Left lung (tissue), 14 donors: ENCODE data around the gene SIN3B. TPM values are rescaled to one million over a fixed set of nuclear protein-coding genes. Genes with fewer than 3 reads are reported as not detected.

ENCODE experiments used
- ATAC-seq: fragments of 200-7000 bp; cut with Tn5 transposase; one replicate; pipeline ENCODE4 v1.9.1; 2020; ENCODE audit warnings: moderate library complexity
- DNase-seq, 4 donors: peaks; one replicate each; pipeline ENCODE4 v3.0.0-alpha.2; 2013 to 2020
- H3K27ac ChIP-seq, 2 donors: fragments of 200-600 bp; sonication (generic) in 1 of 2; one replicate each; pipeline versions ENCODE4 v1.5.0 to v1.8.0; 2020 to 2021
- H3K27me3 ChIP-seq, 2 donors: fragments of 200-600 bp; sonication (generic) in 1 of 2; one replicate each; pipeline versions ENCODE4 v1.5.0 to v1.8.0; 2020 to 2021
- H3K36me3 ChIP-seq, 2 donors: fragments of 200-600 bp; sonication (generic) in 1 of 2; one replicate each; pipeline versions ENCODE4 v1.5.0 to v1.8.0; 2020 to 2021
- H3K4me1 ChIP-seq, 2 donors: fragments of 200-600 bp; one replicate each; pipeline ENCODE4 v1.8.0; 2021
- H3K4me3 ChIP-seq, 2 donors: fragments of 200-600 bp; sonication (generic) in 1 of 2; one replicate each; pipeline versions ENCODE4 v1.5.0 to v1.8.0; 2020 to 2021; ENCODE audit warnings: mild to moderate bottlenecking in 1 of 2
- H3K9me3 ChIP-seq, 2 donors: fragments of 200-600 bp; sonication (generic) in 1 of 2; one replicate each; pipeline versions ENCODE4 v1.5.0 to v1.8.0; 2020 to 2021
- intact Hi-C, 2 donors: fragments of 100-400 bp; cut with DNase I; formaldehyde crosslinking; loops; one replicate each; pipeline versions ENCODE4 v1.11.2 to v1.14.2; 2022
- long read RNA-seq, 12 donors: library from polyadenylated mRNA in 2 of 12; unstranded in 2 of 12; transcript quantifications; one replicate each; pipeline ENCODE4 v2.0.0 and lab custom pipeline, GENCODE V29; 2019 to 2026
- polyA plus RNA-seq, 6 donors: library from polyadenylated mRNA; unstranded; fragments of 120-200 nt; gene quantifications; one replicate each; pipeline ENCODE4 v1.2.1, GENCODE V29; 2013; ENCODE audit not compliant: insufficient read length in 6 of 6
- total RNA-seq, 2 donors: library from RNA; stranded (reverse); fragmentation: NEBNext Ultra II Directional; extraction: Animal tissue kit (Norgen Biotek cat#: 25700); gene quantifications; one replicate each; pipeline ENCODE4 v1.2.1, GENCODE V29; 2021
- TF ChIP-seq, protein P1 (sequence below), 2 donors: fragments of 200-600 bp; sonication (generic) in 1 of 2; IDR thresholded peaks; one replicate each; pipeline versions ENCODE4 v1.5.0 to v1.8.0; 2021; ENCODE audit warnings: antibody characterized with exemption in 2 of 2
- donor health status: DM: no; HTN: yes; CAD: no.
- donor health status: DM: no; HTN: no; CAD: no.

The SIN3B gene, protein sequence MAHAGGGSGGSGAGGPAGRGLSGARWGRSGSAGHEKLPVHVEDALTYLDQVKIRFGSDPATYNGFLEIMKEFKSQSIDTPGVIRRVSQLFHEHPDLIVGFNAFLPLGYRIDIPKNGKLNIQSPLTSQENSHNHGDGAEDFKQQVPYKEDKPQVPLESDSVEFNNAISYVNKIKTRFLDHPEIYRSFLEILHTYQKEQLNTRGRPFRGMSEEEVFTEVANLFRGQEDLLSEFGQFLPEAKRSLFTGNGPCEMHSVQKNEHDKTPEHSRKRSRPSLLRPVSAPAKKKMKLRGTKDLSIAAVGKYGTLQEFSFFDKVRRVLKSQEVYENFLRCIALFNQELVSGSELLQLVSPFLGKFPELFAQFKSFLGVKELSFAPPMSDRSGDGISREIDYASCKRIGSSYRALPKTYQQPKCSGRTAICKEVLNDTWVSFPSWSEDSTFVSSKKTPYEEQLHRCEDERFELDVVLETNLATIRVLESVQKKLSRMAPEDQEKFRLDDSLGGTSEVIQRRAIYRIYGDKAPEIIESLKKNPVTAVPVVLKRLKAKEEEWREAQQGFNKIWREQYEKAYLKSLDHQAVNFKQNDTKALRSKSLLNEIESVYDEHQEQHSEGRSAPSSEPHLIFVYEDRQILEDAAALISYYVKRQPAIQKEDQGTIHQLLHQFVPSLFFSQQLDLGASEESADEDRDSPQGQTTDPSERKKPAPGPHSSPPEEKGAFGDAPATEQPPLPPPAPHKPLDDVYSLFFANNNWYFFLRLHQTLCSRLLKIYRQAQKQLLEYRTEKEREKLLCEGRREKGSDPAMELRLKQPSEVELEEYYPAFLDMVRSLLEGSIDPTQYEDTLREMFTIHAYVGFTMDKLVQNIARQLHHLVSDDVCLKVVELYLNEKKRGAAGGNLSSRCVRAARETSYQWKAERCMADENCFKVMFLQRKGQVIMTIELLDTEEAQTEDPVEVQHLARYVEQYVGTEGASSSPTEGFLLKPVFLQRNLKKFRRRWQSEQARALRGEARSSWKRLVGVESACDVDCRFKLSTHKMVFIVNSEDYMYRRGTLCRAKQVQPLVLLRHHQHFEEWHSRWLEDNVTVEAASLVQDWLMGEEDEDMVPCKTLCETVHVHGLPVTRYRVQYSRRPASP
- total RNA-seq (10 to 100 TPM; 46.3 to 52.7 TPM), polyA plus RNA-seq (10 to 100 TPM; 60.6 to 91.1 (median 77.6) TPM)
- long read RNA-seq, donor 1, full-length matches to known transcripts: 14 of 49 reads
- long read RNA-seq, donor 1, partial matches to known transcripts: 35 of 49 reads
- long read RNA-seq, donor 1, other reads (novel, unspliced or antisense): 0 of 49 reads
- long read RNA-seq, donor 2, full-length matches to known transcripts: 3 of 31 reads
- long read RNA-seq, donor 2, partial matches to known transcripts: 28 of 31 reads
- long read RNA-seq, donor 2, other reads (novel, unspliced or antisense): 0 of 31 reads
- long read RNA-seq, donor 3, full-length matches to known transcripts: 5 of 5 reads
- long read RNA-seq, donor 3, partial matches to known transcripts: 0 of 5 reads
- long read RNA-seq, donor 3, other reads (novel, unspliced or antisense): 0 of 5 reads
- long read RNA-seq, donor 4, partial matches to known transcripts: 5 of 7 reads
- long read RNA-seq, donor 4, other reads (novel, unspliced or antisense): 2 of 7 reads
- long read RNA-seq, donor 5, partial matches to known transcripts: 14 of 25 reads
- long read RNA-seq, donor 5, other reads (novel, unspliced or antisense): 0 of 25 reads
- long read RNA-seq, donor 6, partial matches to known transcripts: 0 of 4 reads
- long read RNA-seq, donor 6, other reads (novel, unspliced or antisense): 0 of 4 reads
- long read RNA-seq, donor 7, full-length matches to known transcripts: 3 of 14 reads
- long read RNA-seq, donor 7, partial matches to known transcripts: 11 of 14 reads
- long read RNA-seq, donor 7, other reads (novel, unspliced or antisense): 0 of 14 reads
- long read RNA-seq, donor 8, full-length matches to known transcripts: 9 of 38 reads
- long read RNA-seq, donor 8, partial matches to known transcripts: 29 of 38 reads
- long read RNA-seq, donor 8, other reads (novel, unspliced or antisense): 0 of 38 reads
- long read RNA-seq, donor 9: 0 reads
- long read RNA-seq, donor 10, transcript SIN3B-209 (8 exons, 2,556 nt): major isoform, 5 of 11 reads
- long read RNA-seq, donor 10, partial matches to known transcripts: 4 of 11 reads
- long read RNA-seq, donor 10, other reads (novel, unspliced or antisense): 2 of 11 reads
- long read RNA-seq, donor 11: 0 reads
- long read RNA-seq, donor 12, full-length matches to known transcripts: 7 of 13 reads
- long read RNA-seq, donor 12, partial matches to known transcripts: 6 of 13 reads
- long read RNA-seq, donor 12, other reads (novel, unspliced or antisense): 0 of 13 reads

DNA sequence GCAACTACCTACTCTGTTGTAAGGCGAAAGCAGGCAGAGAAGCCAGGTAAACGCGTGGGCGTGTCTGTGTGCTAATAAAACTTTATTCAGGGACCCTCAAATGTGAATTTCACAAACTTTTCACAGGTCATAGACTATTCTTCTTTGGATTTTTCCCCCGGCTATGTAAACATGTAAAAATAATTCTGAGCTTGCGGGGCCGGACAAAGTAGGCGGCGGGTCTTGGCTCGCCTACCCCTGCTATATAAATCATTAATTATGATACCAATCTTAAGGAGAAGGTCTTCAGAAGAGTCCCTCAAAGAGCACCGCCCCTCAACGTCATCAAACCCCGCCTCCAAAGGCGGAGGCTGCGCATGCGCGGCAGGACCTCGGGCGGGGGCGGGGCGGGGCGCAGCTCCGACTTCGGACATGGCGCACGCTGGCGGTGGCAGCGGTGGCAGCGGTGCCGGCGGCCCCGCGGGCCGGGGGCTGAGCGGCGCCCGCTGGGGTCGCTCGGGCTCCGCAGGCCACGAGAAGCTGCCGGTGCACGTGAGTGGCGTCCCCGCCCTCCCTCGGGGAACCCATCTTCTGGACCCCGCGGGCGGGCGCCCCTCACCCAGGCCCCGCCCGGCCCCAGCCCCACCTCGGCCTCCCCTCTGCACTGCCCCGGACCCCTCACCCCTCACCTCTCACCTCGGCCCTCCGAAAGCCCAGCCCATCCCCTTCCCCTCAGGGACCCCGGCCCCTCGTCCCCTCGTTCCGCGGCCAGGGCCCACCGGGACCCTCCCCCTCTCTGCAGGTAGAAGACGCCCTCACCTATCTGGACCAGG, at the start of gene SIN3B:
Gene SIN3B (plus strand): TSS at position 389 of the 812 bp plus-strand sequence. CDS start 23 bp downstream, at position 412.
- Histone ChIP-seq H3K27me3 (no peaks in the 10 kb centered on the region), H3K9me3 (no peaks in the 10 kb centered on the region), H3K36me3 (peaks cover 0 to 33% of the 10 kb centered on the region in 2 donors), H3K4me3 (peak within 1 kb of the TSS; percentile 78 to 81), H3K4me1 (peaks cover 9 to 42% of the 10 kb centered on the region in 2 donors), H3K27ac (peak within 1 kb of the TSS; percentile 30 to 73)
- ATAC-seq: peak; percentile 90
- DNase-seq: peak; percentile 85 to 96 (median 91)
- intact Hi-C loops: no loop called here
- TF ChIP-seq, protein P1, sequence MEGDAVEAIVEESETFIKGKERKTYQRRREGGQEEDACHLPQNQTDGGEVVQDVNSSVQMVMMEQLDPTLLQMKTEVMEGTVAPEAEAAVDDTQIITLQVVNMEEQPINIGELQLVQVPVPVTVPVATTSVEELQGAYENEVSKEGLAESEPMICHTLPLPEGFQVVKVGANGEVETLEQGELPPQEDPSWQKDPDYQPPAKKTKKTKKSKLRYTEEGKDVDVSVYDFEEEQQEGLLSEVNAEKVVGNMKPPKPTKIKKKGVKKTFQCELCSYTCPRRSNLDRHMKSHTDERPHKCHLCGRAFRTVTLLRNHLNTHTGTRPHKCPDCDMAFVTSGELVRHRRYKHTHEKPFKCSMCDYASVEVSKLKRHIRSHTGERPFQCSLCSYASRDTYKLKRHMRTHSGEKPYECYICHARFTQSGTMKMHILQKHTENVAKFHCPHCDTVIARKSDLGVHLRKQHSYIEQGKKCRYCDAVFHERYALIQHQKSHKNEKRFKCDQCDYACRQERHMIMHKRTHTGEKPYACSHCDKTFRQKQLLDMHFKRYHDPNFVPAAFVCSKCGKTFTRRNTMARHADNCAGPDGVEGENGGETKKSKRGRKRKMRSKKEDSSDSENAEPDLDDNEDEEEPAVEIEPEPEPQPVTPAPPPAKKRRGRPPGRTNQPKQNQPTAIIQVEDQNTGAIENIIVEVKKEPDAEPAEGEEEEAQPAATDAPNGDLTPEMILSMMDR (IDR thresholded peaks at IDR 0.05): no peak

DNA sequence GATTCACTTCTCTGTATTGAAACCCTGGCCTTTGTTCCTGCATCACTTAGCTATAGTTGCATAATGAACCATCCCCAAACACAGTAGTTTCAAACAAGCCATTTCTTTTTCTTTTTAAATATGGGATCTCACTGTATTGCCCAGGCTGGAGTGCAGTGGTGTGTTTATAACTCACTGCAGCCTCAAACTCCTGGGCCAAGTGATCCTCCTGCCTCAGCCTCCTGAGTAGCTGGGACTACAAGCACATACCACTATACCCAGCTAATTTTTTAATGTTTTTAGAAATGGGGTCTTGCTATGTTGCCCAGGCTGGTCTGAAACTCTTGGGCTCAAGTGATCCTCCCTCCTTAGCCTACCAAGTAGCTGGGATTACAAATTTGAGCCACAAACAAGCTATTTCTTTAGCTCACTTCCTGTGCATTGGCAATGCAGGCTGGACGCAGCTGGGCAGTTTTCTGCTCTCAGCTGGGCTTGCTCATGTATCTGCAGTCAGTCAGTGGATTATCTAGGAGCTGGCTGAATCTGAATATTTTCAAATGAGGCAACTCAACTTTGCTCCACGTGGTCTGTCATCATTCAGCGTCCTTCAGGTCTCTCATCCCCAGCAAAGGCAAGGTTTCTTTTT, 49.5 kb upstream of the SIN3B start:
- no peaks in the 10 kb centered on the region for H3K36me3 ChIP-seq
- TF ChIP-seq, protein P1 (IDR thresholded peaks at IDR 0.05): no peak
- H3K27me3 ChIP-seq: no peaks in the 10 kb centered on the region
- no peaks in the 10 kb centered on the region for H3K9me3 ChIP-seq
- DNase-seq (peak in 1 of 4 donors; percentile 35), ATAC-seq (no peak)
- intact Hi-C loops: no loop called here
- H3K4me1 ChIP-seq: no peaks in the 10 kb centered on the region
- no peak overlapping the region for H3K27ac ChIP-seq
- no peak overlapping the region for H3K4me3 ChIP-seq

DNA sequence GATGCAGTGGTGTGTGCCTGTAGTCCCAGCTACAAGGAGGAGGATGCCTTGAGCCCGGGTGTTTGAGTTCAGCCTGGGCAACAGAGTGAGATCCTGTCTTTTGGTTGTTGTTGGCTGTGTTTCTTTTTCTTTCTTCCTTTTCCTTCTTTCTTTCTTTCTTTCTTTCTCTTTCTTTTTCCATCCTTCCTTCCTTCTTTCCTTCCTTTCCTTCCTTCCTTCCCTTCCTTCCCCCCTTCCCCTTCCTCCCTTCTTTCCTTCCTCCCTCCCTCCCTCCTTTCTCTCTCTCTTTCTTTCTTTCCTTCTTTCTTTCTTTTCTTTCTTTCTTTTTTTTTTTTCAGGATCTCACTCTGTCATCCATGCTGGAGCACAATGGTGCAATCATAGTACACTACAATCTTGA, 46.5 kb upstream of the SIN3B start:
- Histone ChIP-seq H3K4me1 (no peaks in the 10 kb centered on the region), H3K27ac (no peak overlapping the region), H3K4me3 (no peak overlapping the region), H3K27me3 (no peaks in the 10 kb centered on the region), H3K36me3 (no peaks in the 10 kb centered on the region), H3K9me3 (no peaks in the 10 kb centered on the region)
- TF ChIP-seq, protein P1 (IDR thresholded peaks at IDR 0.05): no peak
- intact Hi-C loops: no loop called here
- ATAC-seq: no peak
- no peak for DNase-seq
